Neural cell (in vitro differentiated cells): ENCODE data around the gene ARHGDIG. TPM values are rescaled to one million over a fixed set of nuclear protein-coding genes. Genes with fewer than 3 reads are reported as not detected.

ENCODE experiments used
- H2AFZ ChIP-seq: fragments of 200-600, 300-800 bp; sonication (generic), shearing (Covaris generic); 2 replicates; pipeline ENCODE4 v1.6.0; 2014; ENCODE audit warnings: low read depth, mild to moderate bottlenecking, antibody characterized with exemption, low read length, moderate library complexity
- H3F3A ChIP-seq: fragments of 200-600 bp; shearing (Covaris generic); 2 replicates; pipeline ENCODE4 v1.6.1; 2016; ENCODE audit warnings: mild to moderate bottlenecking, moderate library complexity, mixed read lengths, antibody characterized with exemption, low read length; ENCODE audit not compliant: insufficient read depth, poor library complexity, severe bottlenecking
- H3K27ac ChIP-seq: fragments of 200-600, 300-800 bp; sonication (generic), shearing (Covaris generic); 2 replicates; pipeline ENCODE4 v1.5.1; 2014; ENCODE audit warnings: mild to moderate bottlenecking, low read length, moderate library complexity
- H3K27me3 ChIP-seq: fragments of 300-800, 200-600 bp; sonication (generic), shearing (Covaris generic); 2 replicates; pipeline ENCODE4 v1.6.0; 2014; ENCODE audit warnings: mild to moderate bottlenecking, low read depth, low read length, moderate library complexity; ENCODE audit not compliant: insufficient read depth
- H3K36me3 ChIP-seq: fragments of 300-800, 200-600 bp; sonication (generic), shearing (Covaris generic); 2 replicates; pipeline ENCODE4 v1.5.1; 2014; ENCODE audit warnings: mild to moderate bottlenecking, antibody characterized with exemption, low read length, moderate library complexity; ENCODE audit not compliant: insufficient read depth
- H3K4me2 ChIP-seq: fragments of 300-800, 200-600 bp; sonication (generic), shearing (Covaris generic); 2 replicates; pipeline ENCODE4 v1.6.0; 2014; ENCODE audit warnings: mild to moderate bottlenecking, low read length
- H3K4me3 ChIP-seq: fragments of 300-800, 200-600 bp; sonication (generic), shearing (Covaris generic); 2 replicates; pipeline ENCODE4 v1.5.1; 2014; ENCODE audit warnings: mild to moderate bottlenecking, low read length, moderate library complexity
- H3K79me2 ChIP-seq: fragments of 200-600 bp; shearing (Covaris generic); replicated peaks from 2 replicates; pipeline ENCODE4 v1.6.0; 2014; ENCODE audit warnings: mild to moderate bottlenecking, low read length, moderate library complexity; ENCODE audit not compliant: insufficient read depth
- H3K9ac ChIP-seq: fragments of 300-800, 200-600 bp; sonication (generic), shearing (Covaris generic); 2 replicates; pipeline ENCODE4 v1.6.1; 2016; ENCODE audit warnings: mild to moderate bottlenecking, low read length, mixed read lengths
- H3K9me2 ChIP-seq: fragments of 200-600 bp; shearing (Covaris generic); 2 replicates; pipeline ENCODE4 v1.6.1; 2016; ENCODE audit warnings: mild to moderate bottlenecking, low read length, mixed read lengths; ENCODE audit not compliant: insufficient read depth
- H3K9me3 ChIP-seq: fragments of 200-600, 300-800 bp; sonication (generic), shearing (Covaris generic); 2 replicates; pipeline ENCODE4 v1.6.1; 2016; ENCODE audit warnings: mild to moderate bottlenecking, mixed run types, low read length, moderate library complexity, mixed read lengths
- H4K20me1 ChIP-seq: fragments of 200-600 bp; shearing (Covaris generic); 2 replicates; pipeline ENCODE4 v1.6.1; 2016; ENCODE audit warnings: mild to moderate bottlenecking, mixed run types; ENCODE audit not compliant: insufficient read depth
- EP300 ChIP-seq: fragments of 450-650 bp; conservative IDR thresholded peaks from 2 replicates; pipeline ENCODE4 v1.6.1; 2014; ENCODE audit warnings: antibody characterized with exemption, mild to moderate bottlenecking, moderate library complexity; ENCODE audit not compliant: poor library complexity, severe bottlenecking
- EZH2 ChIP-seq: fragments of 200-600, 300-800 bp; shearing (Covaris generic), sonication (generic); IDR thresholded peaks from 2 replicates; pipeline ENCODE4 v1.6.1; 2014; ENCODE audit warnings: antibody characterized with exemption, low read length, borderline replicate concordance, mild to moderate bottlenecking; ENCODE audit not compliant: insufficient read depth, poor library complexity, severe bottlenecking
- MXI1 ChIP-seq: fragments of 450-650 bp; conservative IDR thresholded peaks from 2 replicates; pipeline ENCODE4 v1.6.1; 2014; ENCODE audit warnings: antibody characterized with exemption, mild to moderate bottlenecking; ENCODE audit not compliant: poor library complexity, severe bottlenecking
- POLR2AphosphoS5 ChIP-seq: IDR thresholded peaks from 2 replicates; pipeline ENCODE4 v1.6.1; 2012
- RAD21 ChIP-seq: fragments of 450-650 bp; conservative IDR thresholded peaks from 2 replicates; pipeline ENCODE4 v1.6.1; 2014; ENCODE audit warnings: antibody characterized with exemption, mild to moderate bottlenecking, moderate library complexity
- SMC3 ChIP-seq: fragments of 450-650 bp; conservative IDR thresholded peaks from 2 replicates; pipeline ENCODE4 v1.6.1; 2014; ENCODE audit warnings: antibody characterized with exemption, mild to moderate bottlenecking, moderate library complexity; ENCODE audit not compliant: poor library complexity
- TAF1 ChIP-seq: IDR thresholded peaks from 2 replicates; pipeline ENCODE4 v1.6.1; 2012; ENCODE audit warnings: low read depth
- polyA plus RNA-seq: library from polyadenylated mRNA; depleted of rRNA; stranded (reverse); fragments of >200 nt; gene quantifications from 2 replicates; pipeline ENCODE4 v1.2.3, GENCODE V29; 2014
- TF ChIP-seq, protein P1 (sequence below): IDR thresholded peaks from 2 replicates; pipeline ENCODE4 v1.6.1; 2012; ENCODE audit warnings: borderline replicate concordance
- TF ChIP-seq, protein P2 (sequence below): fragments of 450-650 bp; IDR thresholded peaks from 2 replicates; pipeline ENCODE4 v1.5.1; 2014; ENCODE audit warnings: antibody characterized with exemption, mild to moderate bottlenecking, moderate library complexity; ENCODE audit not compliant: poor library complexity, severe bottlenecking

Gene ARHGDIG
- polyA plus RNA-seq, 1 donor from 2014 or later, result 176 TPM

DNA sequence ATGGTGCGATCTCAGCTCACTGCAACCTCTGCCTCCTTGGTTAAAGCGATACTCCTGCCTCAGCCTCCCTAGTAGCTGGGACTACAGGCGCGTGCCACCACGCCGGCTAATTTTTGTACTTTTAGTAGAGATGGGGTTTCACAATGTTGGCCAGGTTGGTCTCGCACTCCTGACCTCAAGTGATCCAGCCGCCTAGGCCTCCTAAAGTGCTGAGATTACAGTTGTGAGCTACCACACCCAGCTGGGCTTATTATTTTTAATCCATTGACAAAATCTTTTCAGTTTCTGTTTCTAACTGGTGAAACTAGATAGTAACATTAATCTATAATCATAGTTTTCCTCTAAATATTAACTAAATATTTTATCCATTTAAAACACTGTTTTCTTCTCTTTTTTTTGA, 39.8 kb upstream of the ARHGDIG start:
- TF ChIP-seq, protein P1, sequence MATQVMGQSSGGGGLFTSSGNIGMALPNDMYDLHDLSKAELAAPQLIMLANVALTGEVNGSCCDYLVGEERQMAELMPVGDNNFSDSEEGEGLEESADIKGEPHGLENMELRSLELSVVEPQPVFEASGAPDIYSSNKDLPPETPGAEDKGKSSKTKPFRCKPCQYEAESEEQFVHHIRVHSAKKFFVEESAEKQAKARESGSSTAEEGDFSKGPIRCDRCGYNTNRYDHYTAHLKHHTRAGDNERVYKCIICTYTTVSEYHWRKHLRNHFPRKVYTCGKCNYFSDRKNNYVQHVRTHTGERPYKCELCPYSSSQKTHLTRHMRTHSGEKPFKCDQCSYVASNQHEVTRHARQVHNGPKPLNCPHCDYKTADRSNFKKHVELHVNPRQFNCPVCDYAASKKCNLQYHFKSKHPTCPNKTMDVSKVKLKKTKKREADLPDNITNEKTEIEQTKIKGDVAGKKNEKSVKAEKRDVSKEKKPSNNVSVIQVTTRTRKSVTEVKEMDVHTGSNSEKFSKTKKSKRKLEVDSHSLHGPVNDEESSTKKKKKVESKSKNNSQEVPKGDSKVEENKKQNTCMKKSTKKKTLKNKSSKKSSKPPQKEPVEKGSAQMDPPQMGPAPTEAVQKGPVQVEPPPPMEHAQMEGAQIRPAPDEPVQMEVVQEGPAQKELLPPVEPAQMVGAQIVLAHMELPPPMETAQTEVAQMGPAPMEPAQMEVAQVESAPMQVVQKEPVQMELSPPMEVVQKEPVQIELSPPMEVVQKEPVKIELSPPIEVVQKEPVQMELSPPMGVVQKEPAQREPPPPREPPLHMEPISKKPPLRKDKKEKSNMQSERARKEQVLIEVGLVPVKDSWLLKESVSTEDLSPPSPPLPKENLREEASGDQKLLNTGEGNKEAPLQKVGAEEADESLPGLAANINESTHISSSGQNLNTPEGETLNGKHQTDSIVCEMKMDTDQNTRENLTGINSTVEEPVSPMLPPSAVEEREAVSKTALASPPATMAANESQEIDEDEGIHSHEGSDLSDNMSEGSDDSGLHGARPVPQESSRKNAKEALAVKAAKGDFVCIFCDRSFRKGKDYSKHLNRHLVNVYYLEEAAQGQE, result no peak
- TF ChIP-seq, protein P2, sequence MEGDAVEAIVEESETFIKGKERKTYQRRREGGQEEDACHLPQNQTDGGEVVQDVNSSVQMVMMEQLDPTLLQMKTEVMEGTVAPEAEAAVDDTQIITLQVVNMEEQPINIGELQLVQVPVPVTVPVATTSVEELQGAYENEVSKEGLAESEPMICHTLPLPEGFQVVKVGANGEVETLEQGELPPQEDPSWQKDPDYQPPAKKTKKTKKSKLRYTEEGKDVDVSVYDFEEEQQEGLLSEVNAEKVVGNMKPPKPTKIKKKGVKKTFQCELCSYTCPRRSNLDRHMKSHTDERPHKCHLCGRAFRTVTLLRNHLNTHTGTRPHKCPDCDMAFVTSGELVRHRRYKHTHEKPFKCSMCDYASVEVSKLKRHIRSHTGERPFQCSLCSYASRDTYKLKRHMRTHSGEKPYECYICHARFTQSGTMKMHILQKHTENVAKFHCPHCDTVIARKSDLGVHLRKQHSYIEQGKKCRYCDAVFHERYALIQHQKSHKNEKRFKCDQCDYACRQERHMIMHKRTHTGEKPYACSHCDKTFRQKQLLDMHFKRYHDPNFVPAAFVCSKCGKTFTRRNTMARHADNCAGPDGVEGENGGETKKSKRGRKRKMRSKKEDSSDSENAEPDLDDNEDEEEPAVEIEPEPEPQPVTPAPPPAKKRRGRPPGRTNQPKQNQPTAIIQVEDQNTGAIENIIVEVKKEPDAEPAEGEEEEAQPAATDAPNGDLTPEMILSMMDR, result no peak
- TF ChIP-seq RAD21 (no peak), POLR2AphosphoS5 (no peak), MXI1 (no peak), TAF1 (no peak), EZH2 (no peak), EP300 (no peak), SMC3 (no peak)
- no peaks in the 10 kb centered on the region for H3K27me3 ChIP-seq
- H3F3A ChIP-seq, result no peaks in the 10 kb centered on the region
- no peaks in the 10 kb centered on the region for H4K20me1 ChIP-seq
- peaks cover 28% of the 10 kb centered on the region for H3K79me2 ChIP-seq
- H2AFZ ChIP-seq, result no peak overlapping the region
- H3K36me3 ChIP-seq, result no peaks in the 10 kb centered on the region
- no peak overlapping the region for H3K4me3 ChIP-seq
- H3K9me3 ChIP-seq, result no peaks in the 10 kb centered on the region
- H3K9me2 ChIP-seq, result no peaks in the 10 kb centered on the region
- no peak overlapping the region for H3K9ac ChIP-seq
- H3K27ac ChIP-seq, result no peak overlapping the region
- no peak overlapping the region for H3K4me2 ChIP-seq

DNA sequence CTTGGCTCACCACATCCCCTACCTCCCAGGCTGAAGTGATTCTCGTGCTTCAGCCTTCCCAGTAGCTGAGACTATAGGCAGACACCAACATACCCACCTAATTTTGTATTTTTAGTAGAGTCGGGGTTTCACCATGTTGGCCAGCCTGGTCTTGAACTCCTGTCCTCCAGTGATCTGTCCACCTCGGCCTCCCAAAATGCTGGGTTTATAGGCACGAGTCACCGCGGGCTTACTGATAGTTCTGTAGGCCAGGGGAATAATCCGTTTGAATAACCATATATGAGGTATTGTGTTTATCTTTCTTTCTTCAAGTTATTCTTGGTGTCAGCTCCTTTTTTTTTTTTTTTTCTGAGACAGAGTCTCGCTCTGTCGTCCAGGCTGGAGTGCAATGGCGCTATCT, 38.1 kb upstream of the ARHGDIG start:
- Histone ChIP-seq H3K4me2 (no peak overlapping the region), H3F3A (no peaks in the 10 kb centered on the region), H3K36me3 (no peaks in the 10 kb centered on the region), H3K9me2 (no peaks in the 10 kb centered on the region), H3K79me2 (peaks cover 24% of the 10 kb centered on the region), H3K4me3 (no peak overlapping the region), H3K9me3 (no peaks in the 10 kb centered on the region), H3K27ac (no peak overlapping the region), H2AFZ (no peak overlapping the region), H4K20me1 (no peaks in the 10 kb centered on the region), H3K27me3 (no peaks in the 10 kb centered on the region), H3K9ac (no peak overlapping the region)
- no peak for TF ChIP-seq TAF1
- TF ChIP-seq EP300, result no peak
- TF ChIP-seq MXI1, result no peak
- no peak for TF ChIP-seq EZH2
- no peak for TF ChIP-seq RAD21
